SK-N-SH treated with all-trans-retinoic acid at 6 μM for 48 hours (cell line): Measurements from ENCODE around the gene LSM7.

Source experiments
- ESRRG ChIP-seq: fragments of 250-450 bp; sonication (Bioruptor Pico); IDR thresholded peaks from 2 replicates; pipeline ENCODE4 v1.6.1; 2021; ENCODE audit warnings: mild to moderate bottlenecking
- GLIS3 ChIP-seq: fragments of 250-450 bp; sonication (Bioruptor Pico); IDR thresholded peaks from 2 replicates; pipeline ENCODE4 v1.5.0; 2020; ENCODE audit warnings: mild to moderate bottlenecking, moderate library complexity
- RARB ChIP-seq: fragments of 250-450 bp; sonication (Bioruptor Pico); IDR thresholded peaks from 2 replicates; pipeline ENCODE4 v1.8.0; 2021; ENCODE audit warnings: mild to moderate bottlenecking, moderate library complexity
- ZC3H10 ChIP-seq: fragments of 250-450 bp; sonication (Bioruptor Pico); IDR thresholded peaks from 2 replicates; pipeline ENCODE4 v1.5.1; 2021; ENCODE audit warnings: mild to moderate bottlenecking, moderate library complexity
- ZFP3 ChIP-seq: fragments of 250-450 bp; sonication (Bioruptor Pico); IDR thresholded peaks from 2 replicates; pipeline ENCODE4 v1.5.0; 2020; ENCODE audit warnings: mild to moderate bottlenecking, moderate library complexity
- ZFP30 ChIP-seq: fragments of 450-650 bp; formaldehyde crosslinking; IDR thresholded peaks from 2 replicates; pipeline ENCODE4 v1.5.0; 2022; ENCODE audit warnings: mild to moderate bottlenecking, moderate library complexity
- ZNF565 ChIP-seq: fragments of 450-650 bp; formaldehyde crosslinking; conservative IDR thresholded peaks from 2 replicates; pipeline ENCODE4 v1.5.0; 2020; ENCODE audit warnings: low read depth, mild to moderate bottlenecking, moderate library complexity
- ZNF70 ChIP-seq: fragments of 450-650 bp; formaldehyde crosslinking; IDR thresholded peaks from 2 replicates; pipeline ENCODE4 v1.5.0; 2020; ENCODE audit warnings: mild to moderate bottlenecking, moderate library complexity
- ZNF8 ChIP-seq: fragments of 450-650 bp; formaldehyde crosslinking; IDR thresholded peaks from 2 replicates; pipeline ENCODE4 v1.5.0; 2020; ENCODE audit warnings: mild to moderate bottlenecking, moderate library complexity
- TF ChIP-seq, protein P1 (sequence below): fragments of 250-450 bp; sonication (Bioruptor Pico); IDR thresholded peaks from 2 replicates; pipeline ENCODE4 v1.5.0; 2020; ENCODE audit warnings: mild to moderate bottlenecking, moderate library complexity
- TF ChIP-seq, protein P2 (sequence below): fragments of 250-450 bp; sonication (Bioruptor Pico); IDR thresholded peaks from 2 replicates; pipeline ENCODE4 v1.8.0; 2020; ENCODE audit warnings: mild to moderate bottlenecking, moderate library complexity, borderline replicate concordance
- TF ChIP-seq, protein P3 (sequence below): fragments of 250-450 bp; sonication (Bioruptor Pico); IDR thresholded peaks from 2 replicates; pipeline ENCODE4 v1.5.1; 2020; ENCODE audit warnings: low read depth, mild to moderate bottlenecking, moderate library complexity

DNA sequence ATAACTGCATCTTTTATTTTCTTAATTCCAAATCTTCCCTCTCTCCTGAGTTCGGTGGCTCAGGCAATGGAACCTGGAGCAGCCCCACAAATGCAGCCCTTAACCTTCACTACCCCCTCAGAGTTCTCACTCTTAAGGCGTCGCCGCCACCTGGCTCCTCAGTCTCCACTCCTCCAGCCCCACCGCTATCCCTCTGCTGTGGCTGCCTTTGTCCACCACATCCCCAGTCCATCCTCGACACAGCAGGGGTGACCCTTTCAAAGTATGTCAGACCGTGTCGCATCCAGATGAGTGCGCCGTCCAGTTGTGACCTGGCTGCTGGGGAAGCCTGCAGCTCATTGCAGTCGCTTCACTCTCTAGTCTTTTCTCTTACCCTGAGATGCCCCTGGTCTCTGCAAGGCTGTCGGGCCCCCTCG is 1.1 kb upstream of the LSM7 start:
- TF ChIP-seq ZNF565 (CRISPR knock-in tag) (no peak), ZFP30 (CRISPR knock-in tag) (no peak), ZNF70 (CRISPR knock-in tag) (no peak), RARB (CRISPR knock-in tag) (no peak), ZFP3 (CRISPR knock-in tag) (no peak), ZNF8 (no peak), GLIS3 (CRISPR knock-in tag) (no peak), ZC3H10 (CRISPR knock-in tag) (no peak), ESRRG (CRISPR knock-in tag) (no peak)
- TF ChIP-seq, protein P1, sequence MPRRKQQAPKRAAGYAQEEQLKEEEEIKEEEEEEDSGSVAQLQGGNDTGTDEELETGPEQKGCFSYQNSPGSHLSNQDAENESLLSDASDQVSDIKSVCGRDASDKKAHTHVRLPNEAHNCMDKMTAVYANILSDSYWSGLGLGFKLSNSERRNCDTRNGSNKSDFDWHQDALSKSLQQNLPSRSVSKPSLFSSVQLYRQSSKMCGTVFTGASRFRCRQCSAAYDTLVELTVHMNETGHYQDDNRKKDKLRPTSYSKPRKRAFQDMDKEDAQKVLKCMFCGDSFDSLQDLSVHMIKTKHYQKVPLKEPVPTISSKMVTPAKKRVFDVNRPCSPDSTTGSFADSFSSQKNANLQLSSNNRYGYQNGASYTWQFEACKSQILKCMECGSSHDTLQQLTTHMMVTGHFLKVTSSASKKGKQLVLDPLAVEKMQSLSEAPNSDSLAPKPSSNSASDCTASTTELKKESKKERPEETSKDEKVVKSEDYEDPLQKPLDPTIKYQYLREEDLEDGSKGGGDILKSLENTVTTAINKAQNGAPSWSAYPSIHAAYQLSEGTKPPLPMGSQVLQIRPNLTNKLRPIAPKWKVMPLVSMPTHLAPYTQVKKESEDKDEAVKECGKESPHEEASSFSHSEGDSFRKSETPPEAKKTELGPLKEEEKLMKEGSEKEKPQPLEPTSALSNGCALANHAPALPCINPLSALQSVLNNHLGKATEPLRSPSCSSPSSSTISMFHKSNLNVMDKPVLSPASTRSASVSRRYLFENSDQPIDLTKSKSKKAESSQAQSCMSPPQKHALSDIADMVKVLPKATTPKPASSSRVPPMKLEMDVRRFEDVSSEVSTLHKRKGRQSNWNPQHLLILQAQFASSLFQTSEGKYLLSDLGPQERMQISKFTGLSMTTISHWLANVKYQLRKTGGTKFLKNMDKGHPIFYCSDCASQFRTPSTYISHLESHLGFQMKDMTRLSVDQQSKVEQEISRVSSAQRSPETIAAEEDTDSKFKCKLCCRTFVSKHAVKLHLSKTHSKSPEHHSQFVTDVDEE (CRISPR knock-in tag): no peak
- TF ChIP-seq, protein P2, sequence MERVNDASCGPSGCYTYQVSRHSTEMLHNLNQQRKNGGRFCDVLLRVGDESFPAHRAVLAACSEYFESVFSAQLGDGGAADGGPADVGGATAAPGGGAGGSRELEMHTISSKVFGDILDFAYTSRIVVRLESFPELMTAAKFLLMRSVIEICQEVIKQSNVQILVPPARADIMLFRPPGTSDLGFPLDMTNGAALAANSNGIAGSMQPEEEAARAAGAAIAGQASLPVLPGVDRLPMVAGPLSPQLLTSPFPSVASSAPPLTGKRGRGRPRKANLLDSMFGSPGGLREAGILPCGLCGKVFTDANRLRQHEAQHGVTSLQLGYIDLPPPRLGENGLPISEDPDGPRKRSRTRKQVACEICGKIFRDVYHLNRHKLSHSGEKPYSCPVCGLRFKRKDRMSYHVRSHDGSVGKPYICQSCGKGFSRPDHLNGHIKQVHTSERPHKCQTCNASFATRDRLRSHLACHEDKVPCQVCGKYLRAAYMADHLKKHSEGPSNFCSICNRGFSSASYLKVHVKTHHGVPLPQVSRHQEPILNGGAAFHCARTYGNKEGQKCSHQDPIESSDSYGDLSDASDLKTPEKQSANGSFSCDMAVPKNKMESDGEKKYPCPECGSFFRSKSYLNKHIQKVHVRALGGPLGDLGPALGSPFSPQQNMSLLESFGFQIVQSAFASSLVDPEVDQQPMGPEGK (CRISPR knock-in tag): no peak
- TF ChIP-seq, protein P3, sequence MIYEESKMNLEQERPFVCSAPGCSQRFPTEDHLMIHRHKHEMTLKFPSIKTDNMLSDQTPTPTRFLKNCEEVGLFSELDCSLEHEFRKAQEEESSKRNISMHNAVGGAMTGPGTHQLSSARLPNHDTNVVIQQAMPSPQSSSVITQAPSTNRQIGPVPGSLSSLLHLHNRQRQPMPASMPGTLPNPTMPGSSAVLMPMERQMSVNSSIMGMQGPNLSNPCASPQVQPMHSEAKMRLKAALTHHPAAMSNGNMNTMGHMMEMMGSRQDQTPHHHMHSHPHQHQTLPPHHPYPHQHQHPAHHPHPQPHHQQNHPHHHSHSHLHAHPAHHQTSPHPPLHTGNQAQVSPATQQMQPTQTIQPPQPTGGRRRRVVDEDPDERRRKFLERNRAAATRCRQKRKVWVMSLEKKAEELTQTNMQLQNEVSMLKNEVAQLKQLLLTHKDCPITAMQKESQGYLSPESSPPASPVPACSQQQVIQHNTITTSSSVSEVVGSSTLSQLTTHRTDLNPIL: no peak
